Neuronal stem cell (in vitro differentiated cells): ENCODE data around the gene THEMIS2.
"Not testable (repeated sequence)": the region's sequence is repeated elsewhere in the genome, so short reads cannot be mapped to it uniquely, and the experiment has no call there.

Experiments
- DNase-seq: peaks from one replicate; pipeline ENCODE4 v3.0.0-alpha.2; 2013; ENCODE audit warnings: low spot score
- H2AFZ ChIP-seq: one replicate; pipeline ENCODE4 v1.6.1; 2013; ENCODE audit warnings: mild to moderate bottlenecking, low read length, inconsistent platforms
- H2AK5ac ChIP-seq: 2 replicates; pipeline ENCODE4 v1.6.1; 2013; ENCODE audit warnings: low read depth, mild to moderate bottlenecking, inconsistent platforms, low read length, moderate library complexity, mixed read lengths
- H2BK120ac ChIP-seq: 2 replicates; pipeline ENCODE4 v1.6.1; 2013; ENCODE audit warnings: low read depth, mild to moderate bottlenecking, inconsistent platforms, low read length, moderate library complexity, mixed read lengths
- H2BK12ac ChIP-seq: one replicate; pipeline ENCODE4 v1.6.1; 2013; ENCODE audit warnings: low read length, inconsistent platforms
- H2BK15ac ChIP-seq: 2 replicates; pipeline ENCODE4 v1.6.1; 2013; ENCODE audit warnings: mild to moderate bottlenecking, low read length, inconsistent platforms, mixed read lengths
- H2BK5ac ChIP-seq: one replicate; pipeline ENCODE4 v1.6.1; 2013; ENCODE audit warnings: inconsistent platforms, mild to moderate bottlenecking, low read length, moderate library complexity
- H3K14ac ChIP-seq: one replicate; pipeline ENCODE4 v1.6.1; 2013; ENCODE audit warnings: low read length, inconsistent platforms
- H3K18ac ChIP-seq: 2 replicates; pipeline ENCODE4 v1.6.1; 2013; ENCODE audit warnings: low read length, inconsistent platforms
- H3K23ac ChIP-seq: 2 replicates; pipeline ENCODE4 v1.6.1; 2013; ENCODE audit warnings: low read depth, mild to moderate bottlenecking, mixed read lengths, low read length, inconsistent platforms; ENCODE audit not compliant: poor library complexity
- H3K27ac ChIP-seq: replicated peaks from 3 replicates; pipeline ENCODE4 v1.5.1; 2013; ENCODE audit warnings: low read length, inconsistent platforms
- H3K27me3 ChIP-seq, 3 experiments: 2 replicates each; pipeline ENCODE4 v1.6.1; 2013; ENCODE audit warnings: low read length in 3 of 3, mild to moderate bottlenecking in 2 of 3, inconsistent platforms in 1 of 3, low read depth in 1 of 3, mixed read lengths in 1 of 3, moderate library complexity in 1 of 3; ENCODE audit not compliant: control insufficient read depth in 3 of 3, insufficient read depth in 3 of 3
- H3K36me3 ChIP-seq, 2 donors: replicated peaks in 1 of 2; 2 replicates each; pipeline ENCODE4 v1.6.1; 2013; ENCODE audit warnings: low read length in 2 of 2; ENCODE audit not compliant: control insufficient read depth in 2 of 2, insufficient read depth in 2 of 2
- H3K4ac ChIP-seq: 2 replicates; pipeline ENCODE4 v1.6.1; 2013; ENCODE audit warnings: inconsistent platforms, mild to moderate bottlenecking, low read length, moderate library complexity
- H3K4me1 ChIP-seq, 2 donors: 1 replicate in 1 of 2; 2 replicates in 1 of 2; pipeline ENCODE4 v1.6.1; 2013; ENCODE audit warnings: low read length in 2 of 2, low read depth in 1 of 2; ENCODE audit not compliant: control insufficient read depth in 2 of 2, insufficient read depth in 1 of 2
- H3K4me2 ChIP-seq: one replicate; pipeline ENCODE4 v1.6.1; 2013; ENCODE audit warnings: mild to moderate bottlenecking, low read length, inconsistent platforms; ENCODE audit not compliant: insufficient read depth, poor library complexity, severe bottlenecking
- H3K4me3 ChIP-seq, 2 donors: 2 replicates each; pipeline ENCODE4 v1.5.1; 2013; ENCODE audit warnings: low read length in 2 of 2, mild to moderate bottlenecking in 2 of 2, inconsistent platforms in 1 of 2, moderate library complexity in 1 of 2
- H3K79me1 ChIP-seq: one replicate; pipeline ENCODE4 v1.6.1; 2013; ENCODE audit warnings: low read depth, mild to moderate bottlenecking, inconsistent platforms, low read length, moderate library complexity
- H3K9ac ChIP-seq: one replicate; pipeline ENCODE4 v1.6.1; 2013; ENCODE audit warnings: mild to moderate bottlenecking, low read depth, low read length, inconsistent platforms; ENCODE audit not compliant: poor library complexity
- H3K9me3 ChIP-seq, 2 donors: replicated peaks in 1 of 2; 2 replicates each; pipeline versions ENCODE3 to v1.6.1; 2013; ENCODE audit warnings: low read length in 2 of 2, mild to moderate bottlenecking in 2 of 2, inconsistent platforms in 1 of 2, low read depth in 1 of 2, mixed read lengths in 1 of 2, moderate library complexity in 1 of 2; ENCODE audit not compliant: control insufficient read depth in 2 of 2, insufficient read depth in 1 of 2
- H4K8ac ChIP-seq: one replicate; pipeline ENCODE4 v1.6.1; 2013; ENCODE audit warnings: low read depth, mild to moderate bottlenecking, inconsistent platforms, low read length, moderate library complexity
- H4K91ac ChIP-seq: one replicate; pipeline ENCODE4 v1.6.1; 2013; ENCODE audit warnings: low read length, low read depth, mild to moderate bottlenecking, inconsistent platforms; ENCODE audit not compliant: poor library complexity
- WGBS, 2 donors: extraction: QIAGEN DNeasy Blood & Tissue Kit; methylation state at CpG; one replicate each; pipeline ENCODE4 v1.1.7; 2013; ENCODE audit warnings: missing lambda C conversion rate in 2 of 2, mixed read lengths in 1 of 2; ENCODE audit not compliant: insufficient read length in 2 of 2, insufficient replicate concordance in 1 of 2; ENCODE audit errors: extremely low coverage in 2 of 2; 5-methylcytosine and 5-hydroxymethylcytosine counted together

THEMIS2 gene

GRCh38 chr1:27868932-27869718, 3.2 kb upstream of the THEMIS2 start:
- H3K9me3 ChIP-seq: no peaks in the 10 kb centered on the region
- H3K4me3 ChIP-seq: peak overlapping the region in 1 of 2 donors; percentile 12
- H2BK120ac ChIP-seq: no peak overlapping the region
- H4K91ac ChIP-seq: no peak overlapping the region
- H3K27me3 ChIP-seq: peaks cover 4 to 14% (median 12%) of the 10 kb centered on the region in 3 experiments
- no peaks in the 10 kb centered on the region for H3K36me3 ChIP-seq
- DNase-seq: no peak
- no peak overlapping the region for H4K8ac ChIP-seq
- H3K4me1 ChIP-seq: peaks cover 8 to 10% of the 10 kb centered on the region in 2 donors
- H3K23ac ChIP-seq: peak overlapping the region; percentile 68
- H3K27ac ChIP-seq: no peak overlapping the region
- H3K14ac ChIP-seq: peak overlapping the region; percentile 67
- H2BK5ac ChIP-seq: peak overlapping the region; percentile 10
- peak overlapping the region; percentile 60 for H2AK5ac ChIP-seq
- H2BK12ac ChIP-seq: no peak overlapping the region
- H3K9ac ChIP-seq: peak overlapping the region; percentile 57
- no peak overlapping the region for H3K4ac ChIP-seq
- H2AFZ ChIP-seq: peak overlapping the region; percentile 70
- H3K18ac ChIP-seq: peak overlapping the region; percentile 76
- H3K79me1 ChIP-seq: no peaks in the 10 kb centered on the region
- WGBS, 2 donors: no CpG with 5 or more reads among the region's 16 CpGs
- no peak overlapping the region for H2BK15ac ChIP-seq
- no peak overlapping the region for H3K4me2 ChIP-seq

- Histone ChIP-seq H3K9me3 (no peaks in the 10 kb centered on the region), H2AK5ac (no peak overlapping the region), H3K27me3 (peaks cover 4 to 14% (median 12%) of the 10 kb centered on the region in 3 experiments), H2BK120ac (no peak overlapping the region), H3K23ac (no peak overlapping the region), H3K4me3 (no peak overlapping the region), H4K8ac (no peak overlapping the region), H2BK12ac (no peak overlapping the region), H3K36me3 (no peaks in the 10 kb centered on the region), H3K18ac (no peak overlapping the region), H2BK15ac (no peak overlapping the region), H3K79me1 (no peaks in the 10 kb centered on the region), H3K4ac (no peak overlapping the region), H3K27ac (no peak overlapping the region), H2BK5ac (no peak overlapping the region), H2AFZ (no peak overlapping the region), H3K9ac (no peak overlapping the region), H3K4me2 (no peak overlapping the region), H4K91ac (no peak overlapping the region), H3K4me1 (peaks cover 8 to 10% of the 10 kb centered on the region in 2 donors), H3K14ac (no peak overlapping the region)
- no CpG with 5 or more reads among the region's 1 CpG for WGBS, 2 donors
- no peak for DNase-seq
Measured at GRCh38 chr1:27869719-27870085, 2.6 kb upstream of the THEMIS2 start.

GRCh38 chr1:27871076-27871475, 1.3 kb upstream of the THEMIS2 start:
- not testable (repeated sequence) for DNase-seq, H3K4ac ChIP-seq, H3K9ac ChIP-seq, H2BK15ac ChIP-seq, H3K23ac ChIP-seq, H2BK12ac ChIP-seq, H3K14ac ChIP-seq, H4K8ac ChIP-seq, H2AK5ac ChIP-seq, H3K36me3 ChIP-seq, H3K27ac ChIP-seq, H2AFZ ChIP-seq, H2BK120ac ChIP-seq, H3K4me1 ChIP-seq, H3K9me3 ChIP-seq, H3K4me3 ChIP-seq, H3K4me2 ChIP-seq, H3K18ac ChIP-seq, H2BK5ac ChIP-seq, H3K79me1 ChIP-seq, H4K91ac ChIP-seq
- H3K27me3 ChIP-seq: peaks cover 4 to 14% (median 12%) of the 10 kb centered on the region in 3 experiments
- WGBS, 2 donors: no CpG with 5 or more reads among the region's 7 CpGs

GRCh38 chr1:27872802-27873551, 633 bp downstream of the THEMIS2 start:
- peak overlapping the region; percentile 96 for H2AFZ ChIP-seq
- peak overlapping the region; percentile 81 for H3K9ac ChIP-seq
- no peaks in the 10 kb centered on the region for H3K36me3 ChIP-seq
- H2BK12ac ChIP-seq: peak overlapping the region; percentile 2
- H3K4me3 ChIP-seq: peak overlapping the region; percentile 53 to 85
- H2AK5ac ChIP-seq: peak overlapping the region; percentile 24
- peak overlapping the region; percentile 32 for H3K23ac ChIP-seq
- H2BK5ac ChIP-seq: peak overlapping the region; percentile 77
- no peaks in the 10 kb centered on the region for H3K9me3 ChIP-seq
- no CpG with 5 or more reads among the region's 38 CpGs for WGBS, 2 donors
- H3K79me1 ChIP-seq: no peaks in the 10 kb centered on the region
- H3K27ac ChIP-seq: no peak overlapping the region
- peaks cover 8 to 10% of the 10 kb centered on the region in 2 donors for H3K4me1 ChIP-seq
- peak overlapping the region; percentile 78 for H3K4me2 ChIP-seq
- no peak for DNase-seq
- H3K27me3 ChIP-seq: peaks cover 4 to 14% (median 12%) of the 10 kb centered on the region in 3 experiments
- peak overlapping the region; percentile 91 for H2BK15ac ChIP-seq
- peak overlapping the region; percentile 12 for H3K18ac ChIP-seq
- H3K4ac ChIP-seq: peak overlapping the region; percentile 5
- H2BK120ac ChIP-seq: no peak overlapping the region
- no peak overlapping the region for H4K91ac ChIP-seq
- H4K8ac ChIP-seq: no peak overlapping the region
- no peak overlapping the region for H3K14ac ChIP-seq
